GM06990 (cell line): Measurements from ENCODE around the gene VPS33A.
A peak's percentile ranks its signal among the peaks of the same experiment; 100 is the strongest.

Source experiments
- DNase-seq: peaks from one replicate; pipeline ENCODE4 v3.0.0-alpha.2; 2011; ENCODE audit not compliant: insufficient read length; ENCODE audit errors: extremely low read depth
- H3K27me3 ChIP-seq: replicated peaks from 2 replicates; pipeline ENCODE4 v1.6.0; 2011; ENCODE audit warnings: low read length; ENCODE audit not compliant: control insufficient read depth, insufficient read depth
- H3K36me3 ChIP-seq: 2 replicates; pipeline ENCODE4 v1.5.1; 2011; ENCODE audit warnings: low read length; ENCODE audit not compliant: control insufficient read depth, insufficient read depth
- H3K4me3 ChIP-seq: replicated peaks from 2 replicates; pipeline ENCODE4 v1.5.1; 2011; ENCODE audit warnings: low read depth, mild to moderate bottlenecking, control low read depth, low read length
- CTCF ChIP-seq: IDR thresholded peaks from 2 replicates; pipeline ENCODE4 v1.5.1; 2011; ENCODE audit warnings: low read length, control low read depth, mild to moderate bottlenecking, inconsistent platforms; ENCODE audit not compliant: insufficient read depth, poor library complexity, severe bottlenecking

VPS33A gene

GRCh38 chr12:122197612-122197966 lies 68.7 kb downstream of the VPS33A start:
- no peak for DNase-seq
- no peak for TF ChIP-seq CTCF
- peaks cover 2% of the 10 kb centered on the region; the same call in 1 of the 2 replicates for H3K27me3 ChIP-seq
- H3K36me3 ChIP-seq: no peaks in the 10 kb centered on the region
- H3K4me3 ChIP-seq: no peak overlapping the region

GRCh38 chr12:122195405-122195804 lies 70.9 kb downstream of the VPS33A start:
- H3K36me3 ChIP-seq: no peaks in the 10 kb centered on the region
- no peak for TF ChIP-seq CTCF
- peaks cover 2% of the 10 kb centered on the region; the same call in 1 of the 2 replicates for H3K27me3 ChIP-seq
- DNase-seq: no peak
- no peak overlapping the region for H3K4me3 ChIP-seq

- no peak overlapping the region for H3K4me3 ChIP-seq
- H3K27me3 ChIP-seq: peaks cover under 1% of the 10 kb centered on the region; the same call in 1 of the 2 replicates
- TF ChIP-seq CTCF: no peak
- H3K36me3 ChIP-seq: no peaks in the 10 kb centered on the region
- DNase-seq: no peak
Observed at GRCh38 chr12:122194804-122195203, 71.5 kb downstream of the VPS33A start.

GRCh38 chr12:122192441-122192840 lies 73.9 kb downstream of the VPS33A start:
- no peak for TF ChIP-seq CTCF

GRCh38 chr12:122190842-122191668 lies 75.2 kb downstream of the VPS33A start:
- Histone ChIP-seq H3K36me3 (no peaks in the 10 kb centered on the region), H3K27me3 (no peaks in the 10 kb centered on the region), H3K4me3 (no peak overlapping the region)
- TF ChIP-seq CTCF: peak; percentile 92
- DNase-seq: peak; percentile 43

More at GRCh38 chr12:122192441-122192840, 73.9 kb downstream of the VPS33A start:
- DNase-seq: no peak
- Histone ChIP-seq H3K36me3 (no peaks in the 10 kb centered on the region), H3K4me3 (no peak overlapping the region), H3K27me3 (no peaks in the 10 kb centered on the region)
